Psoas muscle (tissue), 8 donors: Measurements from ENCODE around the gene SACS. TPM values are rescaled to one million over a fixed set of nuclear protein-coding genes. Genes with fewer than 3 reads are reported as not detected.

ENCODE experiments used
- ATAC-seq, 4 donors: fragments of 200-7000 bp; cut with Tn5 transposase; one replicate each; pipeline ENCODE4 v1.9.1; 2020; ENCODE audit warnings: moderate library complexity in 3 of 4, mild to moderate bottlenecking in 2 of 4
- DNase-seq, 2 donors: peaks; one replicate each; pipeline ENCODE4 v3.0.0-alpha.2; 2020
- H3K27ac ChIP-seq: fragments of 200-600 bp; one replicate; pipeline ENCODE4 v1.8.0; 2022
- H3K27me3 ChIP-seq, 3 donors: fragments of 200-600 bp in 1 of 3; one replicate each; pipeline versions ENCODE4 v1.6.1 to v1.8.0; 2013 to 2022; ENCODE audit warnings: low read length in 2 of 3, mild to moderate bottlenecking in 2 of 3, moderate library complexity in 1 of 3; ENCODE audit not compliant: insufficient read depth in 3 of 3
- H3K36me3 ChIP-seq, 2 donors: fragments of 200-600 bp in 1 of 2; one replicate each; pipeline versions ENCODE4 v1.6.1 to v1.8.0; 2013 to 2022; ENCODE audit warnings: low read depth in 1 of 2, mild to moderate bottlenecking in 1 of 2, moderate library complexity in 1 of 2; ENCODE audit not compliant: insufficient read depth in 1 of 2
- H3K4me1 ChIP-seq: fragments of 200-600 bp; one replicate; pipeline ENCODE4 v1.8.0; 2022
- H3K4me3 ChIP-seq: fragments of 200-600 bp; one replicate; pipeline ENCODE4 v1.8.0; 2022; ENCODE audit warnings: mild to moderate bottlenecking
- H3K9me3 ChIP-seq: fragments of 200-600 bp; one replicate; pipeline ENCODE4 v1.8.0; 2022
- WGBS, 3 donors: extraction: QIAGEN DNeasy Blood & Tissue Kit; methylation state at CpG; one replicate each; pipeline versions ENCODE4 v1.1.6 to v1.1.7; 2013; 5-methylcytosine and 5-hydroxymethylcytosine counted together
- intact Hi-C, 2 donors: fragments of 100-400 bp; cut with DNase I; formaldehyde crosslinking; loops; one replicate each; pipeline versions ENCODE4 v1.11.0 to v1.14.2; 2022
- polyA plus RNA-seq, 3 donors: library from polyadenylated mRNA; stranded (reverse); fragments of 200-250 nt; gene quantifications; one replicate each; pipeline ENCODE4 v1.2.3, GENCODE V29; 2013
- total RNA-seq, 4 donors: library from RNA; stranded (reverse); fragmentation: NEBNext Ultra II Directional in 2 of 4; extraction: Animal tissue kit (Norgen Biotek cat#: 25700) in 2 of 4; gene quantifications; one replicate each; pipeline versions ENCODE4 v1.2.1 to v1.2.4, GENCODE V29; 2021 to 2023
- TF ChIP-seq, protein P1 (sequence below): fragments of 200-600 bp; IDR thresholded peaks from one replicate; pipeline ENCODE4 v1.8.0; 2022; ENCODE audit warnings: antibody characterized with exemption
- donor health status: healthy with polysubstance abuse.
- donor health status: DM: no; HTN: no; CAD: no; lungs with moderate emphysema.
- donor health status: Bipolar disorder and iron deficiency.
- donor health status: healthy.
- donor health status: DM: yes; HTN: yes; CAD: no.
- donor health status: DM: no; HTN: no; CAD: no.
- donor health status: DM: no; HTN: no; CAD: no.
- donor health status: DM: yes; HTN: yes; CAD: no.

The SACS gene
- total and polyA plus RNA-seq, 7 donors, result 6.3 to 56.1 (median 17.3) TPM

DNA sequence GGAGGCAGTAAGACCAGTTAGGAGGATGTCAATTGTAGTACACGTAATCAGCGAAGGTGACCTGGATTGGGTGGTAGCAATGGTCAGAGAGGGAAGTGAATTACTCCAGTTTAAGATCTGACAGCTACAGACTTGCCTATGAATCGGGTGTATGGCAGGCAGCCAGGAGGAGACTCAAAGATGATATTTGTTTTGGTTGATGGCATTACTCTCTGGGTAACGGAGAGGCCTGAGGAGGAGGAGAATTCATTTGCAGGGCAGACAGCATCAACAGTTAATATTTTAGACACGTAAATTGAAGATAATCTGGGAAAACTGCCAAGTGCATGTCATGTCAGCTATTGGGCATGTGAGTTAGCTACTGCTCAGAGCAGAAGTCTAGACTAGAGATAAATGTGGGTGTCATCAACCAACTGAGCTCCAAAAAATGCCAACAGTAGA is 143.6 kb downstream of the SACS start:
- TF ChIP-seq, protein P1, sequence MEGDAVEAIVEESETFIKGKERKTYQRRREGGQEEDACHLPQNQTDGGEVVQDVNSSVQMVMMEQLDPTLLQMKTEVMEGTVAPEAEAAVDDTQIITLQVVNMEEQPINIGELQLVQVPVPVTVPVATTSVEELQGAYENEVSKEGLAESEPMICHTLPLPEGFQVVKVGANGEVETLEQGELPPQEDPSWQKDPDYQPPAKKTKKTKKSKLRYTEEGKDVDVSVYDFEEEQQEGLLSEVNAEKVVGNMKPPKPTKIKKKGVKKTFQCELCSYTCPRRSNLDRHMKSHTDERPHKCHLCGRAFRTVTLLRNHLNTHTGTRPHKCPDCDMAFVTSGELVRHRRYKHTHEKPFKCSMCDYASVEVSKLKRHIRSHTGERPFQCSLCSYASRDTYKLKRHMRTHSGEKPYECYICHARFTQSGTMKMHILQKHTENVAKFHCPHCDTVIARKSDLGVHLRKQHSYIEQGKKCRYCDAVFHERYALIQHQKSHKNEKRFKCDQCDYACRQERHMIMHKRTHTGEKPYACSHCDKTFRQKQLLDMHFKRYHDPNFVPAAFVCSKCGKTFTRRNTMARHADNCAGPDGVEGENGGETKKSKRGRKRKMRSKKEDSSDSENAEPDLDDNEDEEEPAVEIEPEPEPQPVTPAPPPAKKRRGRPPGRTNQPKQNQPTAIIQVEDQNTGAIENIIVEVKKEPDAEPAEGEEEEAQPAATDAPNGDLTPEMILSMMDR, result no peak
- Histone ChIP-seq H3K27ac (no peak overlapping the region), H3K36me3 (no peaks in the 10 kb centered on the region), H3K4me1 (no peaks in the 10 kb centered on the region), H3K4me3 (no peak overlapping the region), H3K9me3 (no peaks in the 10 kb centered on the region), H3K27me3 (no peaks in the 10 kb centered on the region)
- intact Hi-C loops, result no loop called here
- DNase-seq, result no peak
- WGBS, 3 donors, result 32 to 48% (median 36%) methylated on average over 5 of the region's 5 CpGs
- peak; percentile 46 to 78 (median 76) for ATAC-seq

DNA sequence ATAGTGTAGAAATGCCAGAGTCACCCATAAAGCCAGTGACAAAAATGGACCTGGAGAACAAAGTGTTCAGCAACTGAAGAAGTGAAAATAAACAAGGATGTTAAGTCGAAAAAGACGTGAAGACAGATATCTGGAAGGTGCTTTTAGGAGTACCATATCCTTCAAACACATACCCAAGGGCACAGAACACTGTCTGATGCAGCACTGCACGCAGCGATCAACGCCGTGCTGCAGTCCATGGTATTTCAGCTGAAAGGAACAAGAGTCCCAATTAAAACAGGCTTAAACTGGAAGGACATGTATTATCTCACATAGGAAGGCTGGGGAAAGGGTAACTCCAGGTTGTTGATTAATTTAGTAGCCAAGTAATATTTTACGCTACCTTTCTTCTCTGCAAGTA is 144.5 kb downstream of the SACS start:
- H3K4me1 ChIP-seq, result no peaks in the 10 kb centered on the region
- TF ChIP-seq, protein P1, result no peak
- no peak overlapping the region for H3K27ac ChIP-seq
- peak in 3 of 4 donors; percentile 63 to 72 (median 64) for ATAC-seq
- no peaks in the 10 kb centered on the region for H3K27me3 ChIP-seq
- intact Hi-C loops, result no loop called here
- H3K9me3 ChIP-seq, result no peaks in the 10 kb centered on the region
- DNase-seq, result no peak
- H3K4me3 ChIP-seq, result no peak overlapping the region
- H3K36me3 ChIP-seq, result no peaks in the 10 kb centered on the region
- 32 to 56% (median 44%) methylated on average over 7 of the region's 7 CpGs for WGBS, 3 donors

DNA sequence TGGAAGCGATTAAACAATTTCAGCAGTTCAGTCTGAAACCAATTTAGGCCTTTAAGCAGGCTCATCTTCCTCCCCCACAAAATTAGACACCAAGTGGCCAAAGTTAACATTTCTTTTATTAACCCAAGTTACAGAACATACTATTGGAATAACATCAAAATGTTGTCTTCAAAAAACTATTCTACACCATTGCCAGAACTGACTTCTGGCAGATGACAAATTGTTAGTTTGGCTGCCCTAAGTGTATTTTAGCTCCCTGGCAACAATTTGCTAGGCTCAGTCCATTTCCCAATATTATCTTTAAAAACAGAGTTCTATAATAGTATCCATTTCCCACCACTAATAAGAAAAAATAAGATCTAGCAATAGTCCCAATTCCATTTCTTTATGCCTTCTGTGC is 144.9 kb downstream of the SACS start:
- no peaks in the 10 kb centered on the region for H3K9me3 ChIP-seq
- DNase-seq (no peak), ATAC-seq (peak in 1 of 4 donors; percentile 43)
- H3K27ac ChIP-seq, result no peak overlapping the region
- no peaks in the 10 kb centered on the region for H3K36me3 ChIP-seq
- 65 to 79% (median 73%) methylated on average over 1 of the region's 1 CpG for WGBS, 3 donors
- H3K4me3 ChIP-seq, result no peak overlapping the region
- H3K27me3 ChIP-seq, result no peaks in the 10 kb centered on the region
- no peaks in the 10 kb centered on the region for H3K4me1 ChIP-seq
- TF ChIP-seq, protein P1, result no peak
- intact Hi-C loops, result no loop called here

DNA sequence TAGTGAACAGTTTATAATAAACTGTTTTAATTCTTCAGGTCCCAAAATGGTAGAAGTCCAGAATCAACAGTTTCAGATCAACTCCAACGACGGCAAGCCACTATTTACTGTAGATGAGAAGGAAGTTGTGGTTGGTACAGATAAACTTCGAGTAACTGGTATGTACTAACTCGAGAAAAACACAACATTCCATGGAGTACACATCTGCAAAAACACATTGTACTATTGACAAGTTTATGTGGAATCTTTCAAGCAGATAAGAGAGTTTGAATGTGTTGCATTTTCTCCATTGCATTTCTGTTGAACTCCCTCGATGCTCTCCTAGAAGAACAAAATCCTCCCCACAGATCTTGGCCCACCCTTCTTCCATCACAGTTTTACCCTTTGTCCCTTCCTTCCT is 154.2 kb downstream of the SACS start:
- DNase-seq (no peak), ATAC-seq (no peak)
- Histone ChIP-seq H3K27me3 (no peaks in the 10 kb centered on the region), H3K36me3 (peaks cover 0 to 37% of the 10 kb centered on the region in 2 donors), H3K27ac (no peak overlapping the region), H3K4me1 (no peaks in the 10 kb centered on the region), H3K4me3 (no peak overlapping the region), H3K9me3 (no peaks in the 10 kb centered on the region)
- 82 to 87% (median 82%) methylated on average over 5 of the region's 5 CpGs for WGBS, 3 donors
- TF ChIP-seq, protein P1, result no peak
- intact Hi-C loops, result no loop called here

Other genes starting within 250 kb of the SACS start
- gene TNFRSF19, start 136.7 kb upstream of the SACS start, total RNA-seq, result 1 to 10 TPM in 2 of 4 donors, under 1 TPM in 2; 0.38 to 2.0 (median 1.1) TPM
- gene TNFRSF19, start 136.7 kb upstream of the SACS start, polyA plus RNA-seq, result under 1 TPM; 0.35 to 0.55 (median 0.41) TPM